Common myeloid progenitor, CD34-positive (primary cell): ENCODE data around the gene ZKSCAN1.

Experiments
- CTCF ChIA-PET: fragments of 350-600 bp; sonication (Branson Sonifier 250); formaldehyde crosslinking; loops from one replicate; lab custom pipeline; 2021; ENCODE audit warnings: antibody characterized with exemption; lab: Charles Lee
- POLR2A ChIA-PET: fragments of 350-600 bp; sonication (Branson Sonifier 250); formaldehyde crosslinking; loops from one replicate; lab custom pipeline; 2021; ENCODE audit warnings: antibody characterized with exemption; lab: Charles Lee
- DNase-seq, 3 donors: peaks; one replicate each; pipeline versions ENCODE4 v3.0.0 to v3.0.0-alpha.2; 2013
- H3K27ac ChIP-seq, 2 experiments: 1 replicate in 1 of 2; 2 replicates in 1 of 2; pipeline ENCODE4 v1.7.0; 2013; ENCODE audit warnings: inconsistent platforms in 2 of 2, low read length in 2 of 2, mild to moderate bottlenecking in 2 of 2, low read depth in 1 of 2, moderate library complexity in 1 of 2; ENCODE audit not compliant: severe bottlenecking in 2 of 2, insufficient read depth in 1 of 2, poor library complexity in 1 of 2
- H3K27me3 ChIP-seq, 5 experiments: replicated peaks in 2 of 5; 1 replicate in 3 of 5; 2 replicates in 2 of 5; pipeline versions ENCODE4 v1.6.1 to v1.7.0; 2013; ENCODE audit warnings: low read length in 4 of 5, mild to moderate bottlenecking in 2 of 5, moderate library complexity in 2 of 5, inconsistent platforms in 1 of 5; ENCODE audit not compliant: insufficient read depth in 5 of 5, control insufficient read depth in 4 of 5
- H3K36me3 ChIP-seq, 4 experiments: 1 replicate in 2 of 4; 2 replicates in 2 of 4; pipeline versions ENCODE4 v1.6.1 to v1.7.0; 2013; ENCODE audit warnings: low read length in 3 of 4, control low read depth in 1 of 4, mild to moderate bottlenecking in 1 of 4; ENCODE audit not compliant: control insufficient read depth in 4 of 4, insufficient read depth in 4 of 4
- H3K4me1 ChIP-seq, 4 experiments: 1 replicate in 3 of 4; 2 replicates in 1 of 4; pipeline versions ENCODE4 v1.6.1 to v1.7.1; 2013; ENCODE audit warnings: low read length in 3 of 4, mild to moderate bottlenecking in 3 of 4, control low read depth in 1 of 4, inconsistent platforms in 1 of 4, moderate library complexity in 1 of 4; ENCODE audit not compliant: control insufficient read depth in 4 of 4, insufficient read depth in 4 of 4; ENCODE audit errors: control extremely low read depth in 1 of 4
- H3K4me3 ChIP-seq, 7 experiments: 1 replicate in 4 of 7; 2 replicates in 3 of 7; pipeline versions ENCODE4 v1.5.1 to v1.7.0; 2013; ENCODE audit warnings: mild to moderate bottlenecking in 7 of 7, low read length in 6 of 7, moderate library complexity in 6 of 7, inconsistent platforms in 2 of 7, low read depth in 2 of 7, control low read depth in 1 of 7; ENCODE audit not compliant: insufficient read depth in 4 of 7, control insufficient read depth in 1 of 7; ENCODE audit errors: extremely low read depth in 1 of 7
- H3K9me3 ChIP-seq, 5 experiments: 1 replicate in 4 of 5; 2 replicates in 1 of 5; pipeline versions ENCODE4 v1.6.1 to v1.7.1; 2013; ENCODE audit warnings: low read length in 4 of 5, mild to moderate bottlenecking in 2 of 5, inconsistent platforms in 1 of 5, low read depth in 1 of 5, moderate library complexity in 1 of 5; ENCODE audit not compliant: control insufficient read depth in 4 of 5, insufficient read depth in 2 of 5; ENCODE audit errors: control extremely low read depth in 1 of 5
- WGBS: methylation state at CpG from one replicate; pipeline ENCODE4 v1.1.5; 2013; ENCODE audit not compliant: insufficient coverage; 5-methylcytosine and 5-hydroxymethylcytosine counted together

The ZKSCAN1 gene

DNA sequence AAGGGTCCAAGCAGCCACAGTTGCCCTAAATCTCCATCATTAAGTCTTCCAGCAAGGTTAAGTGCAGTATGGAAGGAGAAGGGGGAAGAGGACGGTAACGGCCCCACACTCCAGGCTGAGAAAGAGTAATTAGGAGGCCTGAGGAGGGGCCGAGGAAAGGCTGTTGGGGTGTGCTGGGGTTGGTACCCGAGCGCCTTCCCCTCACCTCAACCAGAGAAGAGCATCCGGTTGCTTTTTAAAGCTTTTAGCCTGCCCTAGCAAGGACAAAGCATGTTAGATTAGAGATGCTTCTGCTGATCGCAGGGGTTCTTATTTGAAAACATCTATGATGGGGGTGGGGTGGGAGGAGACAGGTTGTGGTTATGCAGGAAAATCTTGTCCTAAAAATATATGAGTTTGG, 25.2 kb downstream of the ZKSCAN1 start:
- peaks cover 15 to 46% (median 27%) of the 10 kb centered on the region in 4 experiments for H3K4me1 ChIP-seq
- peak overlapping the region; percentile 85 to 90 for H3K27ac ChIP-seq
- ChIA-PET POLR2A (interaction anchor here (0.7 kb wide), 1 partner anchor 19 kb away, joined by 3 read pairs; no protein-coding TSS in a partner anchor), CTCF (interaction anchor here (0.7 to 2.1 kb wide), 5 partner anchors 9 to 24 kb away, joined by 3 to 8 read pairs (median 5); no protein-coding TSS in a partner anchor)
- H3K4me3 ChIP-seq = peak overlapping the region in 3 of 7 experiments; percentile 32 to 70 (median 45)
- peak in 1 of 3 donors; percentile 27 for DNase-seq
- peaks cover 13 to 19% (median 17%) of the 10 kb centered on the region in 4 experiments for H3K36me3 ChIP-seq
- H3K9me3 ChIP-seq = no peaks in the 10 kb centered on the region
- H3K27me3 ChIP-seq = no peaks in the 10 kb centered on the region
- WGBS = 7% methylated on average over 3 of the region's 7 CpGs

GRCh38 chr7:100044718-100045117, 29.3 kb downstream of the ZKSCAN1 start:
- ChIA-PET CTCF (interaction anchor here (0.8 to 5.5 kb wide), 10 partner anchors 9 to 130 kb away, joined by 3 to 44 read pairs (median 4); partner anchors contain the start of gene ZKSCAN1), POLR2A (interaction anchor here (0.9 kb wide), 1 partner anchor 30 kb away, joined by 3 read pairs; the partner anchor contains the start of gene ZKSCAN1)
- WGBS = 17% methylated on average over 6 of the region's 6 CpGs
- no peak overlapping the region for H3K27ac ChIP-seq
- no peaks in the 10 kb centered on the region for H3K36me3 ChIP-seq
- DNase-seq = peak; percentile 75 to 82 (median 77)
- peaks cover 15 to 47% (median 30%) of the 10 kb centered on the region in 4 experiments for H3K4me1 ChIP-seq
- no peaks in the 10 kb centered on the region for H3K27me3 ChIP-seq
- H3K9me3 ChIP-seq = no peaks in the 10 kb centered on the region
- H3K4me3 ChIP-seq = peak overlapping the region in 1 of 7 experiments; percentile 45

DNA sequence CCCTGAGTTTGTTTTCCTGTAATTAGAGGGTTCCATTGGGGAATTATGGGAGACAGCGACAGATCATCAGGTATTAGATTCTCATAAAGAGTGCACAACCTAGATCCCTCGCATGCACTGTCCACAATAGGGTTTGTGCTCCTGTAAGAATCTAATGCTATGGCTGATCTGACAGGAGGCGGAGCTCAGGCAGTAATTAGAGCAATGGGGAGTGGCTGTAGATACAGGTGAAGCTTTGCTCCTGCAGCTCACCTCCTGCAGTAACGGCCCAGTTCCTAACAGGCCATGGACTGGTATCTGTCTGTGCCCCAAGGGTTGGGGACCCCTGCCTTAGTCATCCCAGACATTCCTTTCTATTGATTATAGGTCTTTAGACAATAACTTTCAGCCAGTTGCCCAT, 33.3 kb downstream of the ZKSCAN1 start:
- CTCF ChIA-PET = interaction anchor here (1.3 to 17.5 kb wide), 4 partner anchors 16 to 56 kb away, joined by 3 to 258 read pairs (median 4); partner anchors contain the start of gene ZNF3
- no peak overlapping the region for H3K27ac ChIP-seq
- DNase-seq = no peak
- H3K4me1 ChIP-seq = peaks cover 0 to 29% (median 19%) of the 10 kb centered on the region in 4 experiments
- POLR2A ChIA-PET = no interaction called here
- no peak overlapping the region for H3K4me3 ChIP-seq
- WGBS = 95% methylated on average over 4 of the region's 4 CpGs
- H3K36me3 ChIP-seq = peaks cover 0 to 4% (median under 1%) of the 10 kb centered on the region in 4 experiments
- H3K27me3 ChIP-seq = no peaks in the 10 kb centered on the region
- no peaks in the 10 kb centered on the region for H3K9me3 ChIP-seq

DNA sequence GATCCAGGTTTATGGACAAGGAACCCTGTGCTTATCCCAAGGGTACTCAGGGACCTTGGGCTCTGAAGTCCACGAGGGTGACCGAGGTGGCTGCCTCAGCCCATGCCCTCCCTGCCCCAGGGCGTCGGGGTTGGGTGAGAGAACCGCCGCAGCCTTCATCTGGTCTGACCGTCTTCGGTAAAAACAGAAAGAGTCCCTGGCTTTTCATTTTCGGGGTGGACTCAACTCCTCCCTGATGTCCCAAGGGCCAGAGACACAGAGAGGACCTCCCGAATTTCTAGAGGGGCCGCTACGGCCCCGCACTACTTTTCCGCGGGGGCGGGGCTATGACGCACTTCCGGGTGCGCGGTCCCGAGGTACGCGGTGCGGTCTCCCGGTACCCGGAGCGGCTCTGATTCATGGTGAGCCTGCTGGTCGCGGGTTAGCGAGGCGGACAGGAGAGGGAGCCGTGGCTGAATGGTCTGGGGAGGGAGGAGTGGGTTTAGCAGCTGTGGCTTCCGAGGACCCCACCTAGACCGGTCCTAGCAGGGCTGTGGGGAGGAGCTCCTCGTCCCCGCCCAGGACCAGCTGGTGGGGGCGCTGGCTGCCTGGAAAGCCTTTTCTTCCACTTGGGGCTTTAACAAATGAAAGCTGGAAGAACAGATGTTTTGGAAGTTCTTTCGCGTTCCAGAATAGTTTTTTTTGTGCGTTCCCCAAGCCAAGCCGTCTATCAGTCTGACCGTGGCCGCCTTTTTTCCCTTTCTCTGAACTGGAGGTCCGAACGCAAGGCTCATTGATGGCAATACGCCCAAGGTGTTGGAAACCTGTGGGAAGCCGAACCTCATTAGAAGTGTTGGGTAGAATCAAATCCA, 34.3 kb downstream of the ZKSCAN1 start, which contains the start of gene ZSCAN21:
ZSCAN21 (plus strand) TSS at position 334 of the 851 bp plus-strand sequence. CDS start 7,233 bp downstream, outside the sequence.
- 2% methylated on average over 35 of the region's 47 CpGs for WGBS
- Histone ChIP-seq H3K4me3 (peak within 1 kb of the TSS; percentile 82 to 98 (median 93)), H3K4me1 (peaks cover 0 to 20% (median 15%) of the 10 kb centered on the region in 4 experiments), H3K27ac (peak within 1 kb of the TSS; percentile 82 to 94), H3K9me3 (no peaks in the 10 kb centered on the region), H3K36me3 (peaks cover 0 to 4% (median under 1%) of the 10 kb centered on the region in 4 experiments), H3K27me3 (no peaks in the 10 kb centered on the region)
- ChIA-PET POLR2A (interaction anchor here (0.6 to 1.3 kb wide), 4 partner anchors 31 to 52 kb away, joined by 3 to 6 read pairs (median 4); partner anchors contain the start of gene ZKSCAN1), CTCF (interaction anchor here (1.2 to 17.5 kb wide), 8 partner anchors 15 to 71 kb away, joined by 3 to 258 read pairs (median 4); partner anchors contain the start of gene ZNF3)
- DNase-seq = peak; percentile 85 to 89 (median 86)

DNA sequence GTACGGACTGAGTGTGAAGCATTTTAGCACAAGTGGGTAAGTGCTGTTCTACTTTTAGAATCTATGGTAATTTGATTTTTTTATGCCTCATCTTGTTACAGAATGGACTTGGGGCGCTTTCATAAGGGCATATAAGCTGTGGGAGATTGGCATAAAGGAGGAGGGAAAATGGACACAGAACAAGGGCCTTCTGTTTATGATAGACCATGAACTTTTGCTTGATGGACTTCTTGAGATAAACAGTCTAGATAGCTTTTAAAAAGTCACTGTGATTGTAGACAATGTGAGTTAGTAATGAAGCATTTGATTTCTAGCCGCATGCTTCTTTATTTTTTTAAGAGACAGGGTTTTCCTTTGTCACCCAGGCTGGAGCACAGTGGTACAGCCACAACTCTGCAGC, 36.2 kb downstream of the ZKSCAN1 start:
- Histone ChIP-seq H3K9me3 (no peaks in the 10 kb centered on the region), H3K27ac (no peak overlapping the region), H3K27me3 (no peaks in the 10 kb centered on the region), H3K4me3 (no peak overlapping the region), H3K36me3 (peaks cover 0 to 8% (median 1%) of the 10 kb centered on the region in 4 experiments), H3K4me1 (peaks cover 0 to 16% (median 13%) of the 10 kb centered on the region in 4 experiments)
- ChIA-PET CTCF (interaction anchor here (0.8 to 17.5 kb wide), 21 partner anchors 9 to 137 kb away, joined by 3 to 258 read pairs (median 5); partner anchors contain the start of genes GJC3 and TRIM4), POLR2A (interaction anchor here (0.6 kb wide), 1 partner anchor 58 kb away, joined by 3 read pairs; no protein-coding TSS in a partner anchor)
- no peak for DNase-seq
- WGBS = 88% methylated on average over 1 of the region's 3 CpGs

- H3K4me3 ChIP-seq = no peak overlapping the region
- no peaks in the 10 kb centered on the region for H3K9me3 ChIP-seq
- peak; percentile 85 to 92 (median 91) for DNase-seq
- no peaks in the 10 kb centered on the region for H3K27me3 ChIP-seq
- POLR2A ChIA-PET = interaction anchor here (0.6 to 1.2 kb wide), 4 partner anchors 22 to 59 kb away, joined by 3 to 8 read pairs (median 4); no protein-coding TSS in a partner anchor
- peaks cover 0 to 16% (median 13%) of the 10 kb centered on the region in 4 experiments for H3K4me1 ChIP-seq
- CTCF ChIA-PET = interaction anchor here (0.6 to 17.5 kb wide), 20 partner anchors 8 to 498 kb away, joined by 3 to 258 read pairs (median 6); partner anchors contain the start of gene GJC3
- H3K36me3 ChIP-seq = peaks cover 6 to 17% (median 16%) of the 10 kb centered on the region in 4 experiments
- H3K27ac ChIP-seq = no peak overlapping the region
- 67% methylated on average over 2 of the region's 3 CpGs for WGBS
Measured at GRCh38 chr7:100053215-100053614, 37.8 kb downstream of the ZKSCAN1 start.
